ENCODE results near the gene AFG1L. TPM values are rescaled to one million over a fixed set of nuclear protein-coding genes. Genes with fewer than 3 reads are reported as not detected.

AFG1L gene
- total and polyA plus RNA-seq, 4 donors = 2.7 to 2.8 (median 2.7) TPM

GRCh38 chr6:108482559-108482958, 187.7 kb downstream of the AFG1L start:
- Histone ChIP-seq H3K4me1 (ENCODE audit: control insufficient read depth in 4 of 4, insufficient read depth in 4 of 4, low read length in 3 of 4) (no peaks in the 10 kb centered on the region), H3K27me3 (ENCODE audit: control insufficient read depth in 4 of 4, insufficient read depth in 4 of 4, low read length in 3 of 4) (no peaks in the 10 kb centered on the region), H3K9me3 (ENCODE audit: control insufficient read depth in 4 of 4, low read length in 3 of 4) (no peaks in the 10 kb centered on the region), H3K4me3 (ENCODE audit: low read depth in 1 of 3, low read length in 3 of 3) (no peak overlapping the region), H3K36me3 (ENCODE audit: control insufficient read depth in 4 of 4, insufficient read depth in 3 of 4, low read depth in 1 of 4, low read length in 3 of 4) (no peaks in the 10 kb centered on the region), H3K27ac (ENCODE audit: low read depth in 1 of 2, low read length in 2 of 2) (no peak overlapping the region), H3K9ac (ENCODE audit: low read depth in 1 of 2, low read length in 2 of 2) (no peak overlapping the region)
- 91% methylated on average over 2 of the region's 2 CpGs for WGBS
- no peak for DNase-seq (ENCODE audit: low spot score)
- TF ChIP-seq ZBTB33 (IDR thresholded peaks at IDR 0.05) (no peak), JUND (IDR thresholded peaks at IDR 0.05) (no peak), RAD21 (IDR thresholded peaks at IDR 0.05) (no peak)

- Histone ChIP-seq H3K4me1 (ENCODE audit: control insufficient read depth in 4 of 4, insufficient read depth in 4 of 4, low read length in 3 of 4) (no peaks in the 10 kb centered on the region), H3K9ac (ENCODE audit: low read depth in 1 of 2, low read length in 2 of 2) (no peak overlapping the region), H3K9me3 (ENCODE audit: control insufficient read depth in 4 of 4, low read length in 3 of 4) (no peaks in the 10 kb centered on the region), H3K27ac (ENCODE audit: low read depth in 1 of 2, low read length in 2 of 2) (no peak overlapping the region), H3K36me3 (ENCODE audit: control insufficient read depth in 4 of 4, insufficient read depth in 3 of 4, low read depth in 1 of 4, low read length in 3 of 4) (no peaks in the 10 kb centered on the region), H3K4me3 (ENCODE audit: low read depth in 1 of 3, low read length in 3 of 3) (no peak overlapping the region), H3K27me3 (ENCODE audit: control insufficient read depth in 4 of 4, insufficient read depth in 4 of 4, low read length in 3 of 4) (no peaks in the 10 kb centered on the region)
- DNase-seq (ENCODE audit: low spot score) = no peak
- no peak for TF ChIP-seq RXRA (IDR thresholded peaks at IDR 0.05)
- TF ChIP-seq TAF1 (conservative IDR thresholded peaks at IDR 0.05) = no peak
- no peak for TF ChIP-seq HNF4G (IDR thresholded peaks at IDR 0.05)
- no peak for TF ChIP-seq YY1 (IDR thresholded peaks at IDR 0.05)
- no peak for TF ChIP-seq FOXA1 (IDR thresholded peaks at IDR 0.05)
- TF ChIP-seq EGR1 (IDR thresholded peaks at IDR 0.05; ENCODE audit: low read depth in 2 of 2) = no peak
- TF ChIP-seq JUND (IDR thresholded peaks at IDR 0.05) = no peak
- TF ChIP-seq CTCF (IDR thresholded peaks at IDR 0.05; ENCODE audit: low read depth, low read length, missing input control) = no peak
- no peak for TF ChIP-seq RAD21 (IDR thresholded peaks at IDR 0.05)
- TF ChIP-seq FOXA2 (IDR thresholded peaks at IDR 0.05) = no peak
- TF ChIP-seq HNF4A (conservative IDR thresholded peaks at IDR 0.05) = no peak
- TF ChIP-seq ZBTB33 (IDR thresholded peaks at IDR 0.05) = no peak
- TF ChIP-seq SP1 (IDR thresholded peaks at IDR 0.05) = no peak
- no peak for TF ChIP-seq MAX (IDR thresholded peaks at IDR 0.05)
- WGBS = 89% methylated on average over 1 of the region's 1 CpG
These were observed 189.2 kb downstream of the AFG1L start for GRCh38 chr6:108484016-108484415.

Data from liver (tissue), 9 donors.